K562 (cell line): ENCODE measurements around the gene ZFP62. TPM values are rescaled to one million over a fixed set of nuclear protein-coding genes. Genes with fewer than 3 reads are reported as not detected.
A peak's percentile ranks its signal among the peaks of the same experiment; 100 is the strongest.

Source experiments
- ATAC-seq: fragments of 200-7000 bp; cut with Tn5 transposase; 3 replicates; pipeline ENCODE4 v1.9.1; 2020; ENCODE audit warnings: moderate library complexity
- BruUV-seq: library from RNA; stranded (reverse); fragments of 400-500 nt; replicated peaks from 2 replicates; lab custom pipeline; 2021; lab: Mats Ljungman, UMichigan
- CTCF ChIA-PET: fragments of 300-600 bp; formaldehyde crosslinking; extraction: SDS; loops from one replicate; lab custom pipeline; 2021; ENCODE audit warnings: low intra/inter-chr PET ratio; lab: Yijun Ruan, JAX
- POLR2A ChIA-PET: fragments of 300-600, 350-650 bp; sonication (Branson Sonifier 250); formaldehyde crosslinking; extraction: SDS; loops from one replicate; lab custom pipeline; 2021; ENCODE audit warnings: antibody characterized with exemption, inconsistent platforms; lab: Yijun Ruan, JAX
- DNase-seq, 4 experiments: peaks; one replicate each; pipeline versions ENCODE4 v3.0.0 to v3.0.0-alpha.2; 2011 to 2018; ENCODE audit warnings: low spot score in 3 of 4, mixed read lengths in 3 of 4; ENCODE audit errors: extremely low read depth in 1 of 4
- FAIRE-seq: peaks from 2 replicates; lab custom pipeline; 2011; peaks lifted over from hg19 to GRCh38; lab: Jason Lieb, UNC
- H2AFZ ChIP-seq: 2 replicates; pipeline ENCODE4 v1.6.0; 2011; ENCODE audit warnings: low read depth, low read length, control low read depth, inconsistent platforms
- H3K27ac ChIP-seq: fragments of 200-600 bp; 3 replicates; pipeline ENCODE4 v1.8.0; 2011; ENCODE audit warnings: low read depth, mild to moderate bottlenecking, control low read depth, inconsistent platforms, low read length, moderate library complexity, mixed read lengths; ENCODE audit errors: extremely low read depth
- H3K27me3 ChIP-seq, 2 experiments: fragments of 300-600 bp in 1 of 2; 2 replicates in 1 of 2; 3 replicates in 1 of 2; pipeline versions ENCODE4 v1.6.0 to v1.8.0; 2011; ENCODE audit warnings: inconsistent platforms in 2 of 2, low read length in 2 of 2, mild to moderate bottlenecking in 1 of 2, mixed read lengths in 1 of 2, moderate library complexity in 1 of 2; ENCODE audit not compliant: control insufficient read depth in 2 of 2, insufficient read depth in 2 of 2
- H3K36me3 ChIP-seq: fragments of 300-600 bp; 3 replicates; pipeline ENCODE4 v1.8.0; 2011; ENCODE audit warnings: mild to moderate bottlenecking, low read length, inconsistent platforms; ENCODE audit not compliant: control insufficient read depth, insufficient read depth
- H3K4me1 ChIP-seq, 2 experiments: fragments of 200-600 bp in 1 of 2; replicated peaks in 1 of 2; 2 replicates in 1 of 2; 3 replicates in 1 of 2; pipeline versions ENCODE4 v1.5.1 to v1.8.0; 2011; ENCODE audit warnings: inconsistent platforms in 2 of 2, low read length in 2 of 2, mild to moderate bottlenecking in 1 of 2, mixed read lengths in 1 of 2, moderate library complexity in 1 of 2; ENCODE audit not compliant: control insufficient read depth in 2 of 2, insufficient read depth in 2 of 2
- H3K4me2 ChIP-seq: 2 replicates; pipeline ENCODE4 v1.6.1; 2011; ENCODE audit warnings: low read length, control low read depth, inconsistent platforms, mixed read lengths; ENCODE audit not compliant: insufficient read depth
- H3K4me3 ChIP-seq: fragments of 200-600 bp; sonication (generic), shearing (Covaris generic); 2 replicates; pipeline ENCODE4 v1.5.1; 2016; ENCODE audit warnings: control low read depth, inconsistent platforms
- H3K79me2 ChIP-seq: fragments of 200-600 bp; 3 replicates; pipeline ENCODE4 v1.8.0; 2011; ENCODE audit warnings: low read length, inconsistent platforms; ENCODE audit not compliant: control insufficient read depth, insufficient read depth
- H3K9ac ChIP-seq, 2 experiments: 2 replicates each; pipeline versions ENCODE4 v1.6.0 to v1.6.1; 2011; ENCODE audit warnings: low read depth in 2 of 2, low read length in 2 of 2, control low read depth in 1 of 2, inconsistent platforms in 1 of 2, mild to moderate bottlenecking in 1 of 2, mixed read lengths in 1 of 2; ENCODE audit not compliant: insufficient read depth in 1 of 2
- H3K9me1 ChIP-seq: one replicate; pipeline ENCODE4 v1.6.0; 2011; ENCODE audit warnings: inconsistent platforms, mild to moderate bottlenecking, low read length, moderate library complexity; ENCODE audit not compliant: control insufficient read depth, insufficient read depth
- H3K9me3 ChIP-seq: replicated peaks from 2 replicates; pipeline ENCODE4 v1.5.1; 2011; ENCODE audit warnings: low read depth, low read length, inconsistent platforms; ENCODE audit not compliant: control insufficient read depth, insufficient read depth
- H4K20me1 ChIP-seq: replicated peaks from 2 replicates; pipeline ENCODE4 v1.6.1; 2011; ENCODE audit warnings: low read length, inconsistent platforms, mixed read lengths; ENCODE audit not compliant: control insufficient read depth, insufficient read depth
- CREM ChIP-seq: IDR thresholded peaks from 2 replicates; pipeline ENCODE4 v1.6.1; 2014; ENCODE audit warnings: antibody characterized with exemption, low read depth
- DPF2 ChIP-seq: fragments of 450-650 bp; IDR thresholded peaks from 2 replicates; pipeline ENCODE4 v1.6.1; 2016
- FOSL1 ChIP-seq: fragments of 200-800 bp; sonication (Bioruptor generic); conservative IDR thresholded peaks from 2 replicates; pipeline ENCODE4 v1.6.1; 2016; ENCODE audit warnings: missing genetic modification characterization, missing compliant biosample characterization
- GABPB1 ChIP-seq: sonication (generic); formaldehyde crosslinking; IDR thresholded peaks from 2 replicates; pipeline ENCODE4 v1.8.0; 2022; ENCODE audit warnings: mild to moderate bottlenecking, missing genetic modification reagents
- HDAC2 ChIP-seq: fragments of 450-650 bp; IDR thresholded peaks from 2 replicates; pipeline ENCODE4 v1.6.1; 2016; ENCODE audit warnings: mild to moderate bottlenecking
- MNT ChIP-seq, 2 experiments: fragments of 450-650 bp; conservative IDR thresholded peaks; 2 replicates each; pipeline ENCODE4 v1.6.1; 2017; ENCODE audit warnings: mild to moderate bottlenecking in 2 of 2, moderate library complexity in 2 of 2
- NELFE ChIP-seq: IDR thresholded peaks from 2 replicates; pipeline ENCODE4 v1.6.1; 2011; ENCODE audit warnings: mild to moderate bottlenecking; ENCODE audit not compliant: insufficient read depth, insufficient read length
- PHF21A ChIP-seq: fragments of 450-650 bp; IDR thresholded peaks from 2 replicates; pipeline ENCODE4 v1.6.1; 2017; ENCODE audit warnings: low read depth, borderline replicate concordance
- POLR3G ChIP-seq: IDR thresholded peaks from 2 replicates; pipeline ENCODE4 v1.6.1; 2011; ENCODE audit not compliant: insufficient read length, insufficient replicate concordance; ENCODE audit errors: extremely low read depth
- PREB ChIP-seq: sonication (generic); formaldehyde crosslinking; IDR thresholded peaks from 2 replicates; pipeline ENCODE4 v1.8.1; 2023; ENCODE audit warnings: mild to moderate bottlenecking, missing genetic modification reagents
- RNF2 ChIP-seq: sonication (generic); IDR thresholded peaks from 2 replicates; pipeline ENCODE4 v1.6.1; 2016
- ZFP1 ChIP-seq: fragments of 450-650 bp; formaldehyde crosslinking; IDR thresholded peaks from 2 replicates; pipeline ENCODE4 v1.4.0; 2020; ENCODE audit warnings: mild to moderate bottlenecking, mixed read lengths
- ZNF146 ChIP-seq: IDR thresholded peaks from one replicate; pipeline ENCODE4 v1.6.1; 2018; ENCODE audit warnings: missing compliant biosample characterization; ENCODE audit not compliant: unreplicated experiment
- ZNF695 ChIP-seq: fragments of 450-650 bp; formaldehyde crosslinking; IDR thresholded peaks from 2 replicates; pipeline ENCODE4 v1.4.0; 2020; ENCODE audit warnings: mild to moderate bottlenecking, moderate library complexity
- ZNF740 ChIP-seq, 3 experiments: fragments of 200-800 bp in 1 of 3; sonication (Bioruptor generic) in 1 of 3; sonication (generic) in 1 of 3; formaldehyde crosslinking in 1 of 3; IDR thresholded peaks; 2 replicates each; pipeline versions ENCODE4 v1.6.1 to v1.8.0; 2016 to 2022; ENCODE audit warnings: mild to moderate bottlenecking in 2 of 3, missing compliant biosample characterization in 2 of 3, missing genetic modification characterization in 2 of 3, missing genetic modification reagents in 1 of 3
- WGBS: fragments of 100-300 bp; shearing (Covaris generic); methylation state at CpG from one replicate; pipeline ENCODE4 v1.1.6; 2016; ENCODE audit warnings: low coverage, mixed read lengths; ENCODE audit not compliant: insufficient coverage; ENCODE audit errors: missing lambda C conversion rate; 5-methylcytosine and 5-hydroxymethylcytosine counted together
- in situ Hi-C: fragments of 300-500 bp; cut with MboI; formaldehyde crosslinking; loops from 4 replicates; pipeline ENCODE4 v1.15.0; 2018; ENCODE audit warnings: inconsistent platforms, mixed read lengths
- intact Hi-C: fragments of 100-400 bp; cut with micrococcal nuclease; formaldehyde crosslinking; loops from 2 replicates; pipeline ENCODE4 v1.14.2; 2022
- polyA plus RNA-seq, 8 experiments: library from polyadenylated mRNA; depleted of rRNA in 4 of 8; stranded (reverse) in 5 of 8; unstranded in 3 of 8; fragments of >200 nt; fragmentation: Nextera tagmentation in 2 of 8; fragmentation: Illumina TruSeq in 1 of 8; extraction: Ambion mirVana in 2 of 8; extraction: Trizol in 1 of 8; gene quantifications; 2 replicates each; pipeline versions ENCODE4 v1.2.1 to v1.2.3, GENCODE V29; 2011 to 2014; ENCODE audit warnings: inconsistent platforms in 1 of 8, missing spikeins in 1 of 8
- total RNA-seq, 7 experiments: library from RNA; depleted of rRNA in 6 of 7; stranded (reverse); fragments of >200 nt in 6 of 7; fragmentation: Illumina TruSeq in 2 of 7; extraction: Trizol in 2 of 7; gene quantifications; 2 replicates each; pipeline versions ENCODE4 v1.2.1 to v1.2.3, GENCODE V29; 2011 to 2021; ENCODE audit warnings: low replicate concordance in 1 of 7
- TF ChIP-seq, protein P1 (sequence below): IDR thresholded peaks from 2 replicates; pipeline ENCODE4 v1.6.1; 2011; ENCODE audit warnings: borderline replicate concordance, low read depth, mild to moderate bottlenecking, moderate library complexity, low read length; ENCODE audit not compliant: insufficient read depth, poor library complexity, severe bottlenecking

ZFP62 gene
- total and polyA plus RNA-seq, 9 of the 15 experiments (the other 6 are each of a cell fraction or from before 2014, with no cell fraction given), result 12.2 to 37.5 (median 25.0) TPM

GRCh38 chr5:180860273-180860886 lies 696 bp downstream of the ZFP62 start:
- peak overlapping the region; percentile 96 for H3K4me2 ChIP-seq
- H4K20me1 ChIP-seq, result no peaks in the 10 kb centered on the region
- ChIA-PET POLR2A (interaction anchor here (0.7 kb wide), 1 partner anchor 252 kb away, joined by 3 read pairs; no protein-coding TSS in a partner anchor), CTCF (interaction anchor here (0.6 to 1.3 kb wide), 3 partner anchors 33 to 298 kb away, joined by 3 read pairs; no protein-coding TSS in a partner anchor)
- peak overlapping the region; percentile 91 for H3K27ac ChIP-seq
- H3K79me2 ChIP-seq, result peaks cover 28% of the 10 kb centered on the region
- in situ Hi-C loops (no loop called here), intact Hi-C loops (loop anchor here (5.0 to 10.0 kb wide), 3 partner anchors 58 to 322 kb away; partner anchors contain the start of gene MGAT1)
- peak overlapping the region; percentile 98 for H2AFZ ChIP-seq
- peak; percentile 63 to 83 (median 70) for DNase-seq
- TSS peak; percentile 60 for BruUV-seq
- peak; percentile 70 for FAIRE-seq
- no peaks in the 10 kb centered on the region for H3K9me1 ChIP-seq
- H3K4me3 ChIP-seq, result peak overlapping the region; percentile 88
- H3K36me3 ChIP-seq, result peaks cover 31% of the 10 kb centered on the region; the same call in 2 of the 3 replicates
- ATAC-seq, result peak; percentile 77
- no peaks in the 10 kb centered on the region for H3K9me3 ChIP-seq
- H3K27me3 ChIP-seq, result no peaks in the 10 kb centered on the region
- under 1% methylated on average over 13 of the region's 18 CpGs for WGBS
- peaks cover 13 to 16% of the 10 kb centered on the region in 2 experiments; a peak in 4 of 5 replicates for H3K4me1 ChIP-seq
- H3K9ac ChIP-seq, result peak overlapping the region; percentile 92 to 94
- TF ChIP-seq FOSL1 (tag), result 0 out of 2 replicates have a peak, but pooled peaks have one; percentile 7
- 0 out of 2 replicates have a peak, but pooled peaks have one; percentile 51 for TF ChIP-seq HDAC2
- no peak for TF ChIP-seq PREB (CRISPR knock-in tag)
- TF ChIP-seq PHF21A, result no peak
- peak; percentile 76; the same call in 1 of the 2 replicates for TF ChIP-seq ZNF740 (CRISPR knock-in tag; IDR thresholded peaks at IDR 0.05)
- peak in 1 of 2 experiments; percentile 88; a peak in 2 of 4 replicates for TF ChIP-seq ZNF740 (tag; IDR thresholded peaks at IDR 0.05)
- no peak for TF ChIP-seq NELFE
- no peak for TF ChIP-seq MNT (conservative IDR thresholded peaks at IDR 0.05)
- no peak for TF ChIP-seq GABPB1
- TF ChIP-seq CREM, result 0 out of 2 replicates have a peak, but pooled peaks have one; percentile 4
- no peak for TF ChIP-seq ZFP1 (CRISPR knock-in tag)
- no peak for TF ChIP-seq ZNF695 (CRISPR knock-in tag)
- no peak for TF ChIP-seq DPF2
- TF ChIP-seq RNF2, result 0 out of 2 replicates have a peak, but pooled peaks have one; percentile 9
- TF ChIP-seq, protein P1, sequence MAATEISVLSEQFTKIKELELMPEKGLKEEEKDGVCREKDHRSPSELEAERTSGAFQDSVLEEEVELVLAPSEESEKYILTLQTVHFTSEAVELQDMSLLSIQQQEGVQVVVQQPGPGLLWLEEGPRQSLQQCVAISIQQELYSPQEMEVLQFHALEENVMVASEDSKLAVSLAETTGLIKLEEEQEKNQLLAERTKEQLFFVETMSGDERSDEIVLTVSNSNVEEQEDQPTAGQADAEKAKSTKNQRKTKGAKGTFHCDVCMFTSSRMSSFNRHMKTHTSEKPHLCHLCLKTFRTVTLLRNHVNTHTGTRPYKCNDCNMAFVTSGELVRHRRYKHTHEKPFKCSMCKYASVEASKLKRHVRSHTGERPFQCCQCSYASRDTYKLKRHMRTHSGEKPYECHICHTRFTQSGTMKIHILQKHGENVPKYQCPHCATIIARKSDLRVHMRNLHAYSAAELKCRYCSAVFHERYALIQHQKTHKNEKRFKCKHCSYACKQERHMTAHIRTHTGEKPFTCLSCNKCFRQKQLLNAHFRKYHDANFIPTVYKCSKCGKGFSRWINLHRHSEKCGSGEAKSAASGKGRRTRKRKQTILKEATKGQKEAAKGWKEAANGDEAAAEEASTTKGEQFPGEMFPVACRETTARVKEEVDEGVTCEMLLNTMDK, result no peak
- no peak for TF ChIP-seq POLR3G
- no peak for TF ChIP-seq ZNF146 (CRISPR knock-in tag)
